Gastrocnemius medialis (tissue), 4 donors: ENCODE data around the gene COL4A4. TPM values are rescaled to one million over a fixed set of nuclear protein-coding genes. Genes with fewer than 3 reads are reported as not detected.
A peak's percentile ranks its signal among the peaks of the same experiment; 100 is the strongest.

Source experiments
- ATAC-seq, 2 donors: fragments of 150-250 bp; one replicate each; pipeline ENCODE4 v1.9.1; 2016
- DNase-seq, 2 donors: peaks; one replicate each; pipeline ENCODE4 v3.0.0-alpha.2; 2019
- H3K27ac ChIP-seq, 4 donors: fragments of 200-600 bp; sonication (generic); 1 replicate in 1 of 4; 2 replicates in 3 of 4; pipeline ENCODE4 v1.5.1; 2016 to 2018; ENCODE audit warnings: mild to moderate bottlenecking in 2 of 4, moderate library complexity in 1 of 4
- H3K27me3 ChIP-seq, 3 donors: fragments of 200-600 bp; sonication (generic) in 2 of 3; 1 replicate in 1 of 3; 2 replicates in 2 of 3; pipeline versions ENCODE4 v1.5.1 to v1.6.0; 2016 to 2019; ENCODE audit warnings: mild to moderate bottlenecking in 1 of 3, moderate library complexity in 1 of 3
- H3K36me3 ChIP-seq, 2 donors: fragments of 200-600 bp; sonication (generic) in 1 of 2; one replicate each; pipeline ENCODE4 v1.5.1; 2017 to 2018
- H3K4me1 ChIP-seq, 2 donors: fragments of 200-600 bp; sonication (generic) in 1 of 2; one replicate each; pipeline ENCODE4 v1.5.1; 2016 to 2017; ENCODE audit warnings: mild to moderate bottlenecking in 2 of 2
- H3K4me3 ChIP-seq, 4 donors: fragments of 200-600 bp; sonication (generic) in 3 of 4; 1 replicate in 1 of 4; 2 replicates in 3 of 4; pipeline ENCODE4 v1.5.1; 2016 to 2019; ENCODE audit warnings: mild to moderate bottlenecking in 2 of 4
- H3K9me3 ChIP-seq, 3 donors: fragments of 200-600 bp; sonication (generic) in 2 of 3; 1 replicate in 1 of 3; 2 replicates in 2 of 3; pipeline ENCODE4 v1.5.1; 2016 to 2019
- POLR2A ChIP-seq, 2 donors: fragments of 450-650 bp; IDR thresholded peaks; one replicate each; pipeline ENCODE4 v1.6.1; 2017; ENCODE audit warnings: antibody characterized with exemption in 2 of 2, mild to moderate bottlenecking in 2 of 2, moderate library complexity in 2 of 2
- in situ Hi-C, 4 donors: fragments of 200-750 bp; cut with MboI; loops; one replicate each; pipeline versions ENCODE4 v1.15.0 to v1.8.0; 2017; ENCODE audit warnings: low sequenced_read_pairs in 4 of 4
- intact Hi-C: fragments of 100-400 bp; cut with DNase I; formaldehyde crosslinking; loops from one replicate; pipeline ENCODE4 v1.15.1; 2023; ENCODE audit warnings: low total_unique reads
- total RNA-seq, 4 donors: library from RNA; depleted of rRNA; stranded (reverse); fragments of >200 nt; gene quantifications; one replicate each; pipeline versions ENCODE4 v1.1.0 to v1.2.3, GENCODE V29; 2016
- TF ChIP-seq, protein P1 (sequence below), 5 experiments: fragments of 450-650 bp in 3 of 5; fragments of 200-600 bp in 2 of 5; sonication (generic) in 2 of 5; IDR thresholded peaks in 4 of 5; conservative IDR thresholded peaks in 1 of 5; 1 replicate in 4 of 5; 2 replicates in 1 of 5; pipeline ENCODE4 v1.5.1; 2016 to 2019; ENCODE audit warnings: antibody characterized with exemption in 5 of 5, mild to moderate bottlenecking in 3 of 5, moderate library complexity in 3 of 5

Gene COL4A4
- total RNA-seq, 4 donors from 2014 or later, result 2.0 to 11.4 (median 5.7) TPM

DNA sequence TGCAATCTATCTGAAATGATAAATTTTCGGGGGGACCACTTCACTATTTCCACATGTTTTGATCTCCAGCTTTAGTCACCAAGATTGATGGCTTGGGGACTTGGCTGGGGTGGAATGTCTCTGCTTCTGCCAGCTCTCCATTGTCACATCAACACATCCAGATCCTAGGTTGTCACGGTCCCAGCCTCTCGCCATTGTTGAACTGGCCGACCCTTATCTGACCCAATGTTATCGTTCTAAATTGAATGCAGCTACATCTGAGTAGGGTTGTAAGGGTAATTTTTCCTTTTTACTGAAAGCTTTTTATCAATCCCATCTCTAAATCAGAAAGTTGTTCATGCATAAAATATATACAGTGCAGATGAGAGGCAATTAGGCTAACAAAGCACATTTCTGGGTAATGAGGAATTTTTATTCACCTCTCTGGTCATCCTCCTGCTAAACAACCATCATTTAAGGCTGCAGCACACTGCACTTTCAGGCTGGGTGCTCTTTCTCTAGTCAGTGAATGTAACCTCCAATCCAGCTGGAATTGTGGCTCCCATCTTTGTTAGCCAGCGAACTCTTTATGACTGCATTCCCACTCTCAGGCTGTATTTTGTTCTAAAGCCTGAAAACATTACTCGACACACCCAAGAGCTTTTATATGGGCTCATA, 128.2 kb downstream of the COL4A4 start:
- H3K36me3 ChIP-seq, result peaks cover 0 to 20% of the 10 kb centered on the region in 2 donors
- no peaks in the 10 kb centered on the region for H3K9me3 ChIP-seq
- no peak for TF ChIP-seq POLR2A (IDR thresholded peaks at IDR 0.05)
- TF ChIP-seq, protein P1, sequence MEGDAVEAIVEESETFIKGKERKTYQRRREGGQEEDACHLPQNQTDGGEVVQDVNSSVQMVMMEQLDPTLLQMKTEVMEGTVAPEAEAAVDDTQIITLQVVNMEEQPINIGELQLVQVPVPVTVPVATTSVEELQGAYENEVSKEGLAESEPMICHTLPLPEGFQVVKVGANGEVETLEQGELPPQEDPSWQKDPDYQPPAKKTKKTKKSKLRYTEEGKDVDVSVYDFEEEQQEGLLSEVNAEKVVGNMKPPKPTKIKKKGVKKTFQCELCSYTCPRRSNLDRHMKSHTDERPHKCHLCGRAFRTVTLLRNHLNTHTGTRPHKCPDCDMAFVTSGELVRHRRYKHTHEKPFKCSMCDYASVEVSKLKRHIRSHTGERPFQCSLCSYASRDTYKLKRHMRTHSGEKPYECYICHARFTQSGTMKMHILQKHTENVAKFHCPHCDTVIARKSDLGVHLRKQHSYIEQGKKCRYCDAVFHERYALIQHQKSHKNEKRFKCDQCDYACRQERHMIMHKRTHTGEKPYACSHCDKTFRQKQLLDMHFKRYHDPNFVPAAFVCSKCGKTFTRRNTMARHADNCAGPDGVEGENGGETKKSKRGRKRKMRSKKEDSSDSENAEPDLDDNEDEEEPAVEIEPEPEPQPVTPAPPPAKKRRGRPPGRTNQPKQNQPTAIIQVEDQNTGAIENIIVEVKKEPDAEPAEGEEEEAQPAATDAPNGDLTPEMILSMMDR (IDR thresholded peaks at IDR 0.05 in 4 of 5, conservative IDR thresholded peaks at IDR 0.05 in 1 of 5), result no peak
- DNase-seq (no peak), ATAC-seq (no peak)
- H3K4me1 ChIP-seq, result no peaks in the 10 kb centered on the region
- intact Hi-C loops, result no loop called here
- no peak overlapping the region for H3K4me3 ChIP-seq
- no peaks in the 10 kb centered on the region for H3K27me3 ChIP-seq
- in situ Hi-C loops, result no loop called here
- no peak overlapping the region for H3K27ac ChIP-seq

GRCh38 chr2:227033471-227034148, 130.4 kb downstream of the COL4A4 start:
- H3K27ac ChIP-seq, result no peak overlapping the region
- H3K36me3 ChIP-seq, result peaks cover 0 to 30% of the 10 kb centered on the region in 2 donors
- H3K4me1 ChIP-seq, result no peaks in the 10 kb centered on the region
- no peaks in the 10 kb centered on the region for H3K27me3 ChIP-seq
- no peak for DNase-seq
- H3K4me3 ChIP-seq, result no peak overlapping the region
- no peak for TF ChIP-seq POLR2A (IDR thresholded peaks at IDR 0.05)
- TF ChIP-seq, protein P1 (IDR thresholded peaks at IDR 0.05 in 4 of 5, conservative IDR thresholded peaks at IDR 0.05 in 1 of 5), result peak in 1 of 5 experiments; percentile 21
- in situ Hi-C loops, result no loop called here
- intact Hi-C loops, result no loop called here
- no peak for ATAC-seq
- H3K9me3 ChIP-seq, result no peaks in the 10 kb centered on the region

DNA sequence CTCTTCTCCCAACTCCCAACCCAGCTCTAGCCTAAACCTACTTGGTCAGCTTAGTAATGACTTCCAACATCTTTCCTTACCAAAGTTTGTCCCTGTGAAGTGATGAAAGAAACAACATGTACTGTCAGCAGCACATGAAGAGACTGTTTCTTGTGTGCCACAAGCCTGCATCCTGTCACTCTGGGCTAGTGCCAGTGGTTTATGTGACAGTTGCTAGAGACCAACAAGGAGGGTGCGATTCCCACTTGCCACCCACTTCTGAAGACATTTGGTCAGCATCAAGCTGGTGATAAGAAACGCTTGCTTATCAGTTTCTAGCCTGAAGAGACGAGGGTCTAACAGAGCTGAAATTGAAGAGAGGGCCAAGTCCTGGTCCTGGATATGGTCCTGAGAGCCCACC, 132.6 kb downstream of the COL4A4 start:
- ATAC-seq, result no peak
- DNase-seq, result no peak
- intact Hi-C loops, result no loop called here
- no peaks in the 10 kb centered on the region for H3K9me3 ChIP-seq
- no peak overlapping the region for H3K4me3 ChIP-seq
- H3K27me3 ChIP-seq, result no peaks in the 10 kb centered on the region
- TF ChIP-seq, protein P1 (IDR thresholded peaks at IDR 0.05 in 4 of 5, conservative IDR thresholded peaks at IDR 0.05 in 1 of 5), result no peak
- no peak for TF ChIP-seq POLR2A (IDR thresholded peaks at IDR 0.05)
- peaks cover 0 to 39% of the 10 kb centered on the region in 2 donors for H3K36me3 ChIP-seq
- no peaks in the 10 kb centered on the region for H3K4me1 ChIP-seq
- H3K27ac ChIP-seq, result no peak overlapping the region
- in situ Hi-C loops, result no loop called here

DNA sequence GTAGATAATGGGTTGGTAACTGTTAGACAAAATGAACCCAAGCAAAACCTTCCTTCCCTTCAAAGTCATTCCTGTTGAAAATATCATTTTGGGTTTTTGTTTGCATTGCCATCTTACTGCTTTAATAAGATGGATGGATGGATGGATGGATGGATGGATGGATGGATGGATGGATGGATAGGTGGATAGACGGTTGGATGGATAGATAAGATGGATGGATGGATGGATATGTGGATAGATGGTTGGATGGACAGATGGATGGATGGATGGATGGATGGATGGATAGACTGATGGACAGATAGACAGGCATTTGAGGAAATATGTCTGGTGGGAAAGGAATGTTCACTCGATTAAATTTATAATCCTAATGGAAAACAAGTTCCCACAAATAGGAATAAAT, 133.2 kb downstream of the COL4A4 start:
- Histone ChIP-seq H3K9me3 (no peaks in the 10 kb centered on the region), H3K27me3 (no peaks in the 10 kb centered on the region), H3K27ac (no peak overlapping the region), H3K36me3 (peaks cover 0 to 44% of the 10 kb centered on the region in 2 donors), H3K4me3 (no peak overlapping the region), H3K4me1 (no peaks in the 10 kb centered on the region)
- TF ChIP-seq POLR2A (IDR thresholded peaks at IDR 0.05), result no peak
- TF ChIP-seq, protein P1 (IDR thresholded peaks at IDR 0.05 in 4 of 5, conservative IDR thresholded peaks at IDR 0.05 in 1 of 5), result no peak
- in situ Hi-C loops (no loop called here), intact Hi-C loops (no loop called here)
- no peak for DNase-seq
- ATAC-seq, result no peak
